ENCODE results near the gene GPR176.

DNA sequence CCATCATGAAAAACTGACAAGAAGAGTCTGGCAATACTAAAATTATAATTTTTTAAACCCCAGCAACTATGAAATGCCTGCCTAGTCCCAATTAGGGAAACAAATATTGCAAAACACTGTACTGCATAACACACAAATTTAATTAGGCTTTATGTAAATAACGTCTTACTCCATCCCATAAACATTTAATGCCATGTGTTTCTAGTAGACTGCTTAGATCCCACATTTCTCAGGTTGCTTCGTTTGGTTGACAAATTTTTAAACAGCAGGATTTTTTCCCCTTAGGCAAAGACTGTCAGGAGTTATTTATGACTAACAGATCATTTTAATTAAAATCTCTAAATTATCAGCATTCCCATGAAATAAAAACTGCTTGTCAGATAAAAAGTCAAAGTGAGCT, 43.7 kb upstream of the GPR176 start:
- TF ChIP-seq, protein P1, sequence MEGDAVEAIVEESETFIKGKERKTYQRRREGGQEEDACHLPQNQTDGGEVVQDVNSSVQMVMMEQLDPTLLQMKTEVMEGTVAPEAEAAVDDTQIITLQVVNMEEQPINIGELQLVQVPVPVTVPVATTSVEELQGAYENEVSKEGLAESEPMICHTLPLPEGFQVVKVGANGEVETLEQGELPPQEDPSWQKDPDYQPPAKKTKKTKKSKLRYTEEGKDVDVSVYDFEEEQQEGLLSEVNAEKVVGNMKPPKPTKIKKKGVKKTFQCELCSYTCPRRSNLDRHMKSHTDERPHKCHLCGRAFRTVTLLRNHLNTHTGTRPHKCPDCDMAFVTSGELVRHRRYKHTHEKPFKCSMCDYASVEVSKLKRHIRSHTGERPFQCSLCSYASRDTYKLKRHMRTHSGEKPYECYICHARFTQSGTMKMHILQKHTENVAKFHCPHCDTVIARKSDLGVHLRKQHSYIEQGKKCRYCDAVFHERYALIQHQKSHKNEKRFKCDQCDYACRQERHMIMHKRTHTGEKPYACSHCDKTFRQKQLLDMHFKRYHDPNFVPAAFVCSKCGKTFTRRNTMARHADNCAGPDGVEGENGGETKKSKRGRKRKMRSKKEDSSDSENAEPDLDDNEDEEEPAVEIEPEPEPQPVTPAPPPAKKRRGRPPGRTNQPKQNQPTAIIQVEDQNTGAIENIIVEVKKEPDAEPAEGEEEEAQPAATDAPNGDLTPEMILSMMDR (IDR thresholded peaks at IDR 0.05; ENCODE audit: poor library complexity) = no peak
- TF ChIP-seq EZH2phosphoT487 (IDR thresholded peaks at IDR 0.05; ENCODE audit: low read depth, severe bottlenecking, unreplicated experiment) (no peak), EZH2 (IDR thresholded peaks at IDR 0.05; ENCODE audit: borderline replicate concordance) (no peak)
